NCI-H69 (cell line): ENCODE results near the gene GALNT2.
A peak's percentile ranks its signal among the peaks of the same experiment; 100 is the strongest.

Experiments
- DNase-seq: peaks from one replicate; lab custom pipeline; 2025; lab: John Stamatoyannopoulos, UW

Gene GALNT2

GRCh38 chr1:230050973-230051735, 15.9 kb upstream of the GALNT2 start:
- DNase-seq = peak; percentile 43

- no peak for DNase-seq
Observed at GRCh38 chr1:230052018-230052417, 15.0 kb upstream of the GALNT2 start.

DNA sequence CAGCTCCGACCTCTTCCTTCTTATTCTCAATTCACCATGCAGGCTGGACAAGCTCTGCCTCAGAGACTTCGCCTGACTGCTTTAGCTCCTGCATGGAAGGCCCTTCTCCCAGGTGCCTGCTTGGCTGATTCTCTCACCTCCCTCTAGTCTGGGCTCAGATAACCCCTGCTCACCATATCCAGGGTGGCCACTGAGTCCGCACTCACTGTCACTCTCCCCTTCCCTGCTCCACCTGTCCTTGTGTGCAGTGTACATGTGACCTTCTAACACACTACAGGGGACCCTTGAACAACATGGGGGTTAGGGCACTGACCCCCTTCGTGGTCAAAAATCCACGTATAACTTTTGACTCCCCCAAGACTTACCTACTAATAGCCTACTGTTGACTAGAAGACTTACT, 14.4 kb upstream of the GALNT2 start:
- DNase-seq = no peak

DNA sequence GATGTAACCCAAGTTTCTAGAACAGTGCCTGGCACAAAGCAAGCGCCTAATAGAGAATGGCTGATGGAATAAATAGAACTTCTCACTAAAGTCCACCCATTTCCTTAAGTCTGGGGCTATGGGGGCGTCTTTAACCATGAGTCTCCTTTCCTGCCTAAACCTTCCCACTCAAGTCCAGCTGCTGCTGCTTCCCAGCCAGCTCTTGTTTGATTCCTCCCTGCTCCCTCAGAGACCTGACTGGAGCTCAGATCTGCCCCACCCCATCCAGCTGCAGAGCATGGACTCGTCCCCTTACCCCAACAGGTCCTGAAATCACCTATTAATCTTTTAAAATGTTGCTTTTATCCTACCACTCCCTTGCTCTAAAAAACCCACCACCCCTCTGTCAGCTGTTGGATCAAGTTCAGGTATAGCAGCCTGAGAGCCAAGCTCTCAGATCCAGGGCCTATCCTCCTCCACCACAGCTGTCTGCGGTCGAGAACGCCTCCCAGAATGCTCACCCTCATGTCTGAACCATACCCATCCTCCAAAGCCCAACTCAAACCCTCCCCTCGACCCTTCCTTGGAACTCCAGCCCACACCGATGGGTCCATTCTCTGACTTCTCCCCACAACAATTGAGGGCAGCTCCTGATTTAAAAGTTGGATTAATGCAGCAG, 12.8 kb upstream of the GALNT2 start:
- DNase-seq = no peak

- DNase-seq = peak; percentile 17
Observed at GRCh38 chr1:230056098-230056497, 10.9 kb upstream of the GALNT2 start.

GRCh38 chr1:230057100-230057499, 9.9 kb upstream of the GALNT2 start:
- DNase-seq = no peak

- DNase-seq = no peak
Observed at GRCh38 chr1:230057681-230058565, 9.1 kb upstream of the GALNT2 start.

GRCh38 chr1:230058626-230059025, 8.4 kb upstream of the GALNT2 start:
- DNase-seq = no peak

DNA sequence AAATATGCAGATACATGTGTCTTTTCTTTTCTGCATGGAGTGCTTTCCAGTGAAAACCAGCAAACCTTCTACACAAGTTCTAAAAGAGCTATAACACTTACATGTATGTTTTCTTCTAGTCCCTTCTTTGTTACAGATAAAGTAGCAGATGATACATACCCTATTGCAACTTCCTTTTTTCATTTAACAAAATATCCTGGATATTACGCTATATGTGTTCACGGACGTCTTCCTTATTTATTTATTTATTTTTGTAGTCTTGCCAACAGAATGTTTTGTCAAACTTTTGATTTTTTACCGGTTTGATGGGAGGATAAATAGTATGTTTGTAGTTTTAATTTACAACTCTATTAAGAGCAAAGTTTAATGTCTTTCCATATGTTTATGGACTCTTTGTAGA, 5.2 kb upstream of the GALNT2 start:
- no peak for DNase-seq

DNA sequence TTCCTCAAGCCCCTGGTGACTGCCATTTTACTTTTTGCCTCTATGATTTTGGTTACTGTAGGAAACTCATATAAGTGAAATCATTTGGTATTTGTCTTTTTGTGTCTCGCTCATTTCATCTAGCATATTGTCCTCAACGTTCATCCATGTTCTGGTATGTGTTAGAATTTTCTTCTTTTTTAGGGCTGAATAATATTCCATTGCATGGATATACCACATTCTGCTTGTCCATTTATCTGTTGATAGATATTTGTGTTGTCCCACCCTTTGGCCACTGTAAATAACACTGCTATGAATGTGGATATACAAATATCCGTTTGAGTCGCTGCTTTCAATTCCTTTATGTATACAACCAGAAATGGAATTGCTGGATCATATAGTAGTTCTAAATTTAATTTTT, 4.5 kb upstream of the GALNT2 start:
- DNase-seq = no peak

GRCh38 chr1:230064283-230064682, 2.8 kb upstream of the GALNT2 start:
- DNase-seq = no peak

- DNase-seq = no peak
Observed at GRCh38 chr1:230065161-230065560, 1.9 kb upstream of the GALNT2 start.

GRCh38 chr1:230065571-230065970, 1.5 kb upstream of the GALNT2 start:
- no peak for DNase-seq

- DNase-seq = no peak
Observed at GRCh38 chr1:230066031-230066430, 1.0 kb upstream of the GALNT2 start.

- peak; percentile 55 for DNase-seq
Observed at GRCh38 chr1:230067419-230067870, 407 bp downstream of the GALNT2 start.

DNA sequence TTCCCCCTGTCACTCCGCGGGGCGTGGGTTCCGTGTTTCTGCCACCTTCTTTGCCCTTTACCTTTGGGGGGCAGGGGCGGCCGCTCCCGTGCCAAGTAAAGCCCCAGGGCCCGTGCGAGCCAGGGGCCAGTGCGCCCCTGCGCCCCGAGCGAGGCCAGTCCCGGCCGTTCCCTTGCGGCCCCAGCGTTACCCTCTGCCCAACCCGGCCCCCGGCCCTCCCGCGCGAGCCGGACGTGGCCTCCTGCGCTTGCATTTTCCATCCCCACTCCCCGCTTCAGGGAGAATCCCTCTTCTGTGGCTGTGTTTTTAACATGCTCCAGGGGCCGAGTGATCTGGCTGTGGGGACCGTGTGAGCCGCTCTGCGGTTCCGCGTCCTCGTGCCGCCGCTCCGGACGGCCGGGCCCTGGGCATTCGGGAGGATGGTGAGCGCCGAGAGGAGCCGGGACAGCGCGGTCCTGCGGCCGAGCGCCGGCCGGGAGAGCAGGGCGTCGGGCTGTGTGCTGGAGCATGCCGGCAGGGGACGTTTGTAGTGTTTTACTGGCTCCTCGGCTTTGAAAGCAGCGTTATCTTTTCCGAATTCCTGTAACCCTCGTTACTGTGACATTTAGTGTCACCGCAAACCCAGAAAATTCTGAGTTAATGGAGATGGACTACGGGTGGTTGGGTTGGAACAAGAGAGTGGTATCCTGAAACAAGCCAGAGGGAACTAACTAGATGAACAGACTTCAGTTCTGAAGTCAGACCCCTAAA, 1.0 kb downstream of the GALNT2 start:
- DNase-seq = peak; percentile 54

- no peak for DNase-seq
Observed at GRCh38 chr1:230068621-230068873, 1.5 kb downstream of the GALNT2 start.

- DNase-seq = peak; percentile 81
Observed at GRCh38 chr1:230068952-230069684, 2.1 kb downstream of the GALNT2 start.

GRCh38 chr1:230069796-230070195, 2.8 kb downstream of the GALNT2 start:
- DNase-seq = no peak

- no peak for DNase-seq
Observed at GRCh38 chr1:230070321-230071208, 3.5 kb downstream of the GALNT2 start.
